RCC 7860 (cell line): ENCODE measurements around the gene ZNF398.
"Not testable (repeated sequence)": the region's sequence is repeated elsewhere in the genome, so short reads cannot be mapped to it uniquely, and the experiment has no call there.

Experiments used
- DNase-seq: peaks from one replicate; pipeline ENCODE4 v3.0.0-alpha.2; 2015; ENCODE audit warnings: low spot score
- FAIRE-seq: peaks from 2 replicates; lab custom pipeline; 2012; peaks lifted over from hg19 to GRCh38; lab: Jason Lieb, UNC

ZNF398 gene, protein sequence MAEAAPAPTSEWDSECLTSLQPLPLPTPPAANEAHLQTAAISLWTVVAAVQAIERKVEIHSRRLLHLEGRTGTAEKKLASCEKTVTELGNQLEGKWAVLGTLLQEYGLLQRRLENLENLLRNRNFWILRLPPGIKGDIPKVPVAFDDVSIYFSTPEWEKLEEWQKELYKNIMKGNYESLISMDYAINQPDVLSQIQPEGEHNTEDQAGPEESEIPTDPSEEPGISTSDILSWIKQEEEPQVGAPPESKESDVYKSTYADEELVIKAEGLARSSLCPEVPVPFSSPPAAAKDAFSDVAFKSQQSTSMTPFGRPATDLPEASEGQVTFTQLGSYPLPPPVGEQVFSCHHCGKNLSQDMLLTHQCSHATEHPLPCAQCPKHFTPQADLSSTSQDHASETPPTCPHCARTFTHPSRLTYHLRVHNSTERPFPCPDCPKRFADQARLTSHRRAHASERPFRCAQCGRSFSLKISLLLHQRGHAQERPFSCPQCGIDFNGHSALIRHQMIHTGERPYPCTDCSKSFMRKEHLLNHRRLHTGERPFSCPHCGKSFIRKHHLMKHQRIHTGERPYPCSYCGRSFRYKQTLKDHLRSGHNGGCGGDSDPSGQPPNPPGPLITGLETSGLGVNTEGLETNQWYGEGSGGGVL

DNA sequence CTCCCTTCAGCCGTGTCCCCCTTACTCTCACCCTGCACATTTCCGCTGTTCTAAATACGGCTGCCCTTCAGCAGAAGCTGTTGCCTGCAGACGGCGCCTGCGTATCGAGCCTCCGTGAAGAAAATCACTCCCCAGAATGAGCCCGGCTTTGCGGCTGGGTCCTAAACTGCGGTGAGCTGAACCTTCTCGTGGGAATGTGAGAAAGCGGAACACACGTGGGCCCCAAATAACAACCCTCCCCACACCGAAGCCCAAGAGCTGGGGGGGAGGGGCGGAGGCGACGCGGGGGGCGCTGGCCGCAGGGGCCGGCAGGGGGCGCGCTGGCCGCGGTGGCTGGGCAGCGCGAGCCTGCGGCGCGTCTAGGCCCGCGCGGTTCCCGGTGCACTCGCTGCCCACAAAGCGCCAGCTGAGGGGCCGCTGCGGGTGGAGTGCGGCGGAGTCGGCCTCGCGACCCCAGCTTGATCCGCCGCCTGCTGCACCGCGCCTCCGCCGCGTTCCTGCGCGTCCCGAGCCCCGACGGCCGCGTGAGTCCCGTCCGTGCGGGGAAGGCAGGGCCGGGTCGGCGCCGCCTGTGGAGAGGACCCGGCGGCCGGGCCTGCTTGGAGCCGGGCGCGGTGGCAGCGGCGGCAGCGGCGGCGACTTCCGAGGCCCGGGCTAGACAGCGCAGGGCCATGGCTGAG lies at the start of gene ZNF398:
Gene ZNF398 (plus strand): TSS at position 382 of the 680 bp plus-strand sequence. CDS start 290 bp downstream, at position 672.
- DNase-seq (peak; percentile 55), FAIRE-seq (no peak)

DNA sequence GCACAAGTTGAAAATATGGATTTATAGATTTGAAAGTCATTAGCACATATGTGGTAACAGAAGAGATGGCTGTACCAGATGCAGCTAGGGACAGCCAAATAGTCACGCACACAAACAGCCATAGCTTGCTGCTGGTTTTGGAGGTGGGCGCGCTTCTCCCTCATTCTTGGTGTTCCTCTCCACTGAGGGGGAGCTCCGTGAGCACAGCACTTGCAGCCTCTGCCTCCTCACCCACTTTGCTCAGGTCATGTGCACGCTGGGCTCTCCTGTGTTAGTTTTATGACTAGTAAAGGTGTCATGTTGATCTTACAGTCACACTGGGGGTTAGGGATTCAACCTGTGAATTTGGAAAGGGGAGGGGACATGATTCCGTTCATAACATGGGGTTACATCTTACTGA lies 48.2 kb upstream of the ZNF398 start:
- FAIRE-seq (no peak), DNase-seq (no peak)

DNA sequence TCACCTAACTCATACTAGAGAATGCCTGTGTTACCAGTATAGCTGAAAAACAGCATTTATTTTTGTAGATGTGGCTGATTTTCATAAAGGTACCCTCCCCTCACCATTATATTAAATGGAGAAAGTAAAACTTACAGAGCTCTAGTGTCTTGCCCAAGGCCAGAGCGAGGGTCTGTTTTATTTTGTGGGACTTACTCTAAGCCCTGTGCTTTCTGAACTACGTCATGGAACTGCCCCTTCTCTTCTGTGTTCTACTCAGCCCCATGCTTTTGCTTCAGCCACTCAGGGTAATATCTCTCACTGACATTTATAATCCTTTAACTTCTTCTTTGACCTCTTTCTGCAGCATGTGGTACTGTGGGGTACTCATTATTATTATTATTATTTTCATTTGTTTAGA lies 46.4 kb upstream of the ZNF398 start:
- DNase-seq (no peak), FAIRE-seq (no peak)

DNA sequence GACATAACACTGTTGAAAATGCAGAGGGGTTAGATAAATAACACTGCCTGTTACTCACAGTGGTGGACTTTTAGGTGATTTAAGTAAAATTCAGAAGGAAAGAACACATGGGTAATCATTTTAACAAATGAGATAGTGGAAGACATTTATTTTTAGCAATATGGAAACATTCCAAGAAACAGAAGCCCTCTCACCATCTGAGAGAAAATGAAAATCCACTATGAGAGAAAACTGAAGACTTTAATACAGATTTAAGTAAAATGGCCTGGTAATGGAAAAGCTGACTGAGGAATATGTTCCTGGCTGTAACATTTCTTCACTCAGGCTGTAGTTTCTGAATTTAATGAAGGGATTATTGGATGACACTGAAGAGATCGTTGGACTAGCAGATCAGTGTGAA lies 44.6 kb upstream of the ZNF398 start:
- no peak for FAIRE-seq

DNA sequence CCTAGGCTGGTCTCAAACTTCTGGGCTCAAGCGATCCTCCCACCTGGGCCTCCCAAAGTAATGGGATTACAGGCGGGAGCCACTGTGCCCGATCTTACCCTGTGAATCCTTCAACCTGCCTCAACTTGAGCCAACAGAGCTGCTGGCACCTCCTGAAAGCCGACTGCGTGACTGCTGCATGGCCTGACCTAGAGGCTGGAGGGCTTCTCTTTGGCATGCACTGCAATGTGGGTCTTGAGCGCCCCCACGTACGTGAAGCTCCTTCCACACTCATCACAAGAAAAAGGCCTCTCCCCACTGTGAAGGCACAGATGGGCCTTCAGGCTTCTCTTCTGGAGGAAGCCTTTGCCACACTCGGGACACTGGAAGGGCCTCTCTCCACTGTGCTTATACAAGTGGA lies 43.8 kb upstream of the ZNF398 start:
- FAIRE-seq (no peak), DNase-seq (no peak)

More for the DNA sequence above, 44.6 kb upstream of the ZNF398 start:
- DNase-seq, result no peak

DNA sequence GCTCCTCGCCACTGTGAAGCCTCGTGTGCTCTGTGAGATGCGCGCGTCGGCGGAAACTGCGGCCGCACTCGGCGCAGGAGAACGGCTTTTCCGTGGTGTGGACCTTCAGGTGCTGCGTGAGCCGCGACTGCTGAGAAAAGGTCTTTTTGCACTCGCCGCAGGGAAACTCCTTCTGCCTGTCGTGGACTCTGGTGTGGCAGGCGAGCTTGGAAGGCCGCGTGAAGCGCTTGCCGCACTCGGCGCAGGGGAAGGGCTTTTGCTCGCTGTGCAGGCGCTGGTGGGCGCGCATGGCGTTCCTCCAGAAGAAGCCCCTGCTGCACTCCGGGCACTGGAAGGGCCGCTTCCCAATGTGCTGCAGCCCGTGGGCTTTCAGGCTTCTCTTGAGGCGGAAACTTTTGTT lies 43.0 kb upstream of the ZNF398 start:
- no peak for DNase-seq
- no peak for FAIRE-seq

DNA sequence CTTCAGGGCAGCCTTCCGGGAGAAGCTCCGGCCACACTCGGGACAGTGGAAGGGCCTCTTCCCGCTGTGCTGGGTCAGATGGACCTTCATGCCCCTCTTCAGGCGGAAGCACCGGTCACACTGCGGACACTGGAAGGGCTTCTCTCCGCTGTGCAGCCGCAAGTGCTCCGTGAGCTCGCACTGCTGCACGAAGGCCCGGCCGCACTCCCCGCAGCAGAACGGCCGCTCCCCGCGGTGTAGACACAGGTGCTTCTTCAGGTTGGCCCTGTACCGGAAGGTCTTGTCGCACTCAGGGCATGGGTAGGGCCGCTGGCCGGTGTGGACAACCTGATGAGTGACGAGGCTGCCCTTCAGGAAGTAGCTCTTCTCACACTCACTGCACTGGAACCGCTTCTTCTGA lies 42.5 kb upstream of the ZNF398 start:
- FAIRE-seq (no peak), DNase-seq (no peak)

DNA sequence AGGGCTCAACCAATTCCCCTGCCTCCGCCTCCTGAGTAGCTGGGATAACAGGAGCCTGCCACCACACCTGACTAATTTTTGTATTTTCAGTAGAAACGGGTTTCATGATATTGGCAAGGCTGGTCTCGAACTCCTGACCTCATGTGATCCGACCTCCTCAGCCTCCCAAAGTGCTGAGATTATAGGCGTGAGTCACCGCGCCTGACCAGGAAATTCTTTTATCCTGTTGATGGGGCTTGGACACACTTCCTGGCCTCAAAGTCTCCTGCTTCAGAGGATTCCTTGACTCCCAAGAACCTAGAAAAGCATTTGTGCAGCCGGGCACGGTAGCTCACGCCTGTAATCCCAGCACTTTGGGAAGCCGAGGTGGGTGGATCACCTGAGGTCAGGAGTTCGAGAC lies 37.3 kb upstream of the ZNF398 start:
- DNase-seq (peak; percentile 14), FAIRE-seq (no peak)

DNA sequence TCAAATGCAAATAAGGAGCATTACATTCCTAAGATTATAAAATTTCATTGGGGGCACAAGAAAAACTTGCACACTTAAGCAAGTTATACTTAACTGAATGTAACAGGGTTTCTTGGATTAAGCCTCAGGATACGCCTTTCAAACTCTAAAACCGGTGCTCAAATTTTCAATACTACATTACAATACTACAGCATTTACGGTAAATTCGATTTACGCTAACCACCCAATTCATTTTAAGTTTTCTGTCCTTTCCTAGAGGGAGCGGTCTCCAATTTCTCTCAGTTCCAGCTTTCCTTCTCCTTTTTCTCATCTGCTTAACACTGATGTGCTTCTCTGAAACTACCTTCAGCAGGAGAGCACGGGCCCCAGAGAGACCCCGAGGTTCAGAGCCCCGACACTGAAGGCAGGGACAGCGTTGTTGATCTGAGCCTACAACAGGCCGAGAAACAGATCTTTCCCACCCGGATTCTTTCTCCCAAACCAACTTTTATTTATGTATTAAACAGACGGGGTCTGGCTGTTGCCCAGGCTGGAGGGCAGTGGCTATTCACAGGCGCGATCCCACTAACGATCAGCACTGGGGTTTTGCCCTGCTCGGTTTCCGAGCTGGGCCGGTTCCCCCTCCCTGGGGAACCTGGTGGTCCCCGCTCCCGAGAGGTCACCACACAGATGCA lies 21.9 kb upstream of the ZNF398 start:
- FAIRE-seq (no peak), DNase-seq (peak; percentile 17)

DNA sequence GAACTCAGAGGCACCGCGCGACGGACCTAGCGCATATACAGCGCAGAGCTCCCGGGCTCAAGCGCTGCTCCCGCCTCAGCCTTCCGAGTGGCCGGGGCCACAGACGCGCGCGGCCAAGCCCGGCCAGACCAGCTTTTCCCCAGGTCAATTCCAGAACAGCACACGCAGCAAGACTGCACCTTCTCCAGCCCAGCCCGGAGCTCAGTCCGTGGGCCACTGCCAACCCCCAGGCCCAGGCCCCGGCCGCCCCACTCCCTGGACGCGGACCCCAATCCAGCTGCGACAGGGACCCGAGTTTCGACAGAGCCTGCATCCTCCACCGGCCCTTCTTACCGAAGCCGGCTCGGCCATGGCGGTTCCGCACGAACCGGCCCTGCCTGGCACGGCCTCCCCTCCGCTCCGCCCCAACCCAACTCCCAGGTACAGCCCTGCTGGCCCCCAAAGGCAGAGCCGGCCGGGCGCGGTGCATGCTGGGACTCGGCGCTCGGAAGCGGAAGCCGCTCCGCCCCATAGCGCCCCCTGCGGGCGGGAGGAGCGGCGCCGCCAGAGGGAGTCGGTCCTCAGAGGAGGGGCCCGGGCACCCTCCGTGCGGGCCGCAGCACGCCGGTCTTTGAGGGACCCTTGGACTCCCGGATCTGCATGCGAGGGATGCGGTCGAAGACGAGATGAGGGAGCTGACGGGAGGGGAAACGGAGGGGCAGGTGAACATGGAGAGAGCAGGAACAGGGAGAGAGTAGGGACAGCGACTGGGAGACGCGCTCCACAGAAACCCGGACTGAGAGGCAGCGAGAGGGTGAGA lies 21.2 kb upstream of the ZNF398 start, which contains the start of gene ZNF425:
Gene ZNF425 (minus strand): TSS at position 462 of the 799 bp plus-strand sequence. CDS start 111 bp downstream, at position 351.
- DNase-seq (peak; percentile 85), FAIRE-seq (no peak)

DNA sequence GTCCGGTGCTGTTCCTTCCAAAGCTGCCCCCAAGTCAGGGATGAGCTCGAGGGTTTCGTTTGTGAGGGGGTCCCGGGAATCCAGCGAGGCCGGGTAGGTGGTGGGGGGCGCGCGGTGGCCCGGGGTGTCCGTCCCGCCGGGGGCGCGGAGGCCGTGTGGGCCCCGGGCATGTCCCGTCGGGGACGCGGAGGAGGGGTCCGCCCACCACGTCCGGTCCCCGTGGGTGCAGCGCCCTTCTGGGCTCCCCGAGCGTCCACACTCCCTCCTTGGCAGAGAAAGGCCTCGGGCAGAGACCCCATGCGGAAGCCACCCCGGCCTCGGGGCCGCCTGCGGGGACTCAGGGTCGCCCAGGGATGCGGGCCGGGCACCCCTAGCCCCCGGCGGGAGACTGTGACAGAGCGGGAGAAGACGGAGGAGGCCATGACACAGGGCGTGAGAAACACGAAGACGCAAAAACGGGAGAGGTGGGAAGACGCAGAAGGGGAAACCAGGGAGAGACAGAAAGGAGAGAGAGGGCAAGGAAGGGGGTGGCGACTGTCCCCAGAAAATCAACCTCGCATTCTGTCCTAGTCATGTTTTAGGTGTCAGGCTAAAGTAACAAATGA lies 20.5 kb upstream of the ZNF398 start:
- no peak for FAIRE-seq

DNA sequence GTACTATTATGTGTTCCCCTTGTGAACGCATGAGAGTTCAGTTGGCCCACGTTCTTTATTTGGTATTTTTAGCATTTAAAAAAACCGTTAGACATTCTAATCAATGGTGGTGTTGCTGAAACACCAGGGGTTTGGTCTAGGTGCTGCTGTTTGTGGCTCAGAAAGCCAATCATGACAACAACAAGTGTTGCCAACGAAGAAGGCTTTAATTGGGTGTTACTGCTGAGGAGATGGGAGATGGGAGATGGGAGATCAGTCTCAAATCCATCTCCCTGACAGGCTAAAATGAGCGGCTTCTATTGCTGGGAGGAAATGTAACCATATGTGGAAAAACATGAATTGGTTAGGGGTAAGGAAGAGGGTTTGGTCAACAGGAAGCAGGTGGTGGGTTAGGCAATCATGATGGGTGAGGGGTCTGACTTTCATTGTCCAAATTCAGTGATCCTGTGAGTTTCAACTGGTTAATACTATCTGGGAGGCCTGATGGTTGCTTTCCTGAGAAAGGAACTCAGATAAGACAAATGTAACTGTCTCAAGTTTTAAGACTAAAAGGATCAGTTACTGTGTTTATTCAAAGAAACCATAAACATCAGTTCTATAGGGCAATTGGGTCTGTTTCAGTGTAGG lies 16.6 kb upstream of the ZNF398 start:
- FAIRE-seq, result no peak

More for the DNA sequence above, 20.5 kb upstream of the ZNF398 start:
- peak; percentile 35 for DNase-seq

DNA sequence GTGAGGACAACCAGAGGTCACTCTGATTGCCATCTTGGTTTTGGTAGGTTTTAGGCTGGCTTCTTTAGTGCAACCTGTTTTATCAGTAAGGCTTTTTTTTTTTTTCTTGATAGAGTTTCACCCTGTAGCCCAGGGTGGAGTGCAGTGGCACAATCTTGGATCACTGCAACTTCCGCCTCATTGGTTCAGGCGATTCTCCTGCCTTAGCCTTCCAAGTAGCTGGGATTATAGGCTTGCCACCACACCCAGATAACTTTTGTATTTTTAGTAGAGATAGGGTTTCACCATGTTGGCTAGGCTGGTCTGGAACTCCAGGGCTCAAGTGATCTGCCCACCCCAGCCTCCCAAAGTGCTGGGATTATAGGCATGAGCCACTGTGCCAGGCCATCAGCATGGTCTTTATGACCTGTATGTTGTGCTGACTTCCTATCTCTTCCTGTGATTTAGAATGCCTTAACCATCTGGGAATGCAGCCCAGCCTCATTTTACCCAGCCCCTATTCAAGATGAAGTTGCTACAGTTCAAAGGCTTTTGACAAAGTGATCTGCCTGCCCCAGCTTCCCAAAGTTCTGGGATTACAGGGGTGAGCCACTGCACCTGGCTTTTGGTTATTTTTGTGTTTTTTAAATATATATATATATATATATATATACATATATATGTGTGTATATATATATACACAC lies 14.1 kb upstream of the ZNF398 start:
- no peak for FAIRE-seq
- no peak for DNase-seq

More for the DNA sequence above, 16.6 kb upstream of the ZNF398 start:
- no peak for DNase-seq

DNA sequence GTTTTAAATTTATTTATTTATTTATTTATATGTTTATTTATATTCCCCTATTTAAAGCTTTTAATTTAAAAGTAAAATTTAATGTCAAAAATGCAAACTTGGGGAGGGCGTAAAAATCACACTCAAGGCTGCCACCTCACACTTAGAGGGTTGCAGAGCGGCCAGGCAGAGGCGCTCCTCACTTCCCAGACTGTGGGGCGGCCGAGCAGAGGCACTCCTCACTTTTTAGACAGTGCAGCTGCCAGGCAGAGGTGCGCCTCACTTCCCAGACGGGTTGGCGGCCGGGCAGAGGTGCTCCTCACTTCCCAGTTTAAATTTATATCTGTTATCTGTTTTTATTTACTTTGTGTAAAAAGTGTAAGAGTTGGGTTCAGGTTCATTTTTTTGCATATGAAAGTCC lies 11.1 kb upstream of the ZNF398 start:
- DNase-seq (no peak), FAIRE-seq (no peak)

DNA sequence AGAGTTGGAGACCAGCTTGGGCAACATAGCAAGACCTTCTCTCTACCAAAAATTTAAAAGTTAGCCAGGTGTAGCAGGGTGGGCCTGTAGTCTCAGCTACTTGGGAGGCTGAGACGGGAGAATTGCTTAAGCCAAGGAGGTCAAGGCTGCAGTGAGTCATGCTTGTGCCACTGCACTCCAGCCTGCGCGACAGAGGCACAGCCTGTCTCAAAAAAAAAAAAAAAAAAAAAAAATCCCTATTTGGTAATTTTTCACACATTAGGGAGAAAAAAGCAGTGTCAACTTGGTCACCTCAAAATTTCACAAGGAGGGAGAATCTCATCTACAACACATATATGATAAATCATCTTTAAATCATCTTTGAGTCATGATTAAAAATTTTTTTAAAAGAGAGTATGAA lies 6.4 kb upstream of the ZNF398 start:
- DNase-seq, result no peak
- no peak for FAIRE-seq

DNA sequence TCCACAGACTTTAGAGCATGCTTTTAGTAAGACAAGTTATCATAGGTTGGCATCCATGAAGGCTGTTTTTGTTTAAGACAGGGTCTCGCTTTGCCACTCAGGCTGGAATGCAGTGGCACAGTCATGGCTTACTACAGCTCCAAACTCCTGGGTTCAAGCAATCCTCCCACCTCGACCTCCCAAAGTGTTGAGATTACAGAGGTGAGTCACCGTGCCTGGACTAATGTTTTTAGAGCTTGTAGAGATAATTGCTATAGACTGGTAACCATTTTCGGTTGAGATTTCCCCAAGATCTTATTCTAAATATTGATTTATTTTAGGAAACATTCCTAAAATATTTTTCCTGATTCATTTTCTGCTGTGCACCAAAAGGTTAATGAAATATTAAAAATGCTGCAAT lies 5.4 kb upstream of the ZNF398 start:
- FAIRE-seq (no peak), DNase-seq (no peak)

DNA sequence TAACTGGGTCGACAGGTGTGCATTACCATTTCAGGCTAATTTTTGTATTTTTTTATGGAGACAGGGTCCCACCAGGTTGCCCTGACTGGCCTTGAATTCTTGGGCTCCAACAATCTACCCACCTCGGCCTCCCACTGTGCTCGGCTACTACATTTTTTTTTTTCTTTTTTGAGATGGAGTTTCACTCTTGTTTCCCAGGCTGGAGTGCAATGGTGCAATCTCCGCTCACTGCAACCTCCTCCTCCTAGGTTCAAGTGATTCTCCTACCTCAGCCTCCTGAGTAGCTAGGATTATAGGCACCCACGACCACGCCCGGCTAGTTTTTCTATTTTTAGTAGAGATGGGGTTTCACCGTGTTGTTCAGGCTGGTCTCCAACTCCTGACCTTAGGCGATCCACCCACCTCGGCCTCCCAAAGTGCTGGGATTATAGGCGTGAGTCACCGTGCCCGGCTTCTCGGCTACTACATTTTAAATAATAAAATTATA lies 2.8 kb upstream of the ZNF398 start:
- not testable (repeated sequence) for FAIRE-seq, DNase-seq

DNA sequence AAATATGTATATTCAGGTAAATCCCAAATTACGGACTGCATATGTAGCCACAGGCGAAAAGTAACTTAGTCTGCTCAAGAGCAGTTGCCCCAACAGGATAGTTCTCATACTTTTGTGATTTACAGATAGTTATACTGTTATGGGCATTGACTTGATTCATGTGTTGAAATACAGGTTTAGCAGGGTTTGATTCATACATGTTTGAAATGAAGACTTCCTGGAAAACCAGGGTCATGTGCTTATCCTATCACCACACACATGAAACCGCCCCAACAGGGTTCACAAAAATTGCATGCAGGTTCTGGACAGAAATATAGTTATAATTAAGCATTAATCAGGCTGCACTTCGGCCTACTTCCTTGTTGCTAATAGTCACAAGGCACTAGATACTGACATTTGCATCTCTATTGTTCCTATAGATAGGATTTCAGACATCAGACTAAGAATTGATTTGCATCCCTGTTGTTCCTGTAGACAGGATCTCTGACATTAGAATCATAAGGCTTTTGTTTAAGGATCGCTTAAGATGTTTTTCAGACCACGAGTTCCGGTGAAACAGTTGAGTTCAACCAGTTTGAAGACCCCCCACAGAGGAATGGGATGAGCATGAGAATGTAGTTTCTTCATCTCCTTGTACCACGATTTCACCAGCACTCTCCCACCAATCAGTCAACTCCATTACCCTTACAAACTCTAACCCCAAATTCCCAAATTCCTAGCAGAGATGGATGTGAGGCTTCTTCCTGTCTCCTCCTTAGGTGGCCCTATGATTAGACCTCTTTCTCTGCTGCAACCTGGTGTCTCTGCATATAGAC lies 2.0 kb upstream of the ZNF398 start:
- DNase-seq (no peak), FAIRE-seq (no peak)
